ENCODE measurements around the gene ZBTB48.

ZBTB48 gene

DNA sequence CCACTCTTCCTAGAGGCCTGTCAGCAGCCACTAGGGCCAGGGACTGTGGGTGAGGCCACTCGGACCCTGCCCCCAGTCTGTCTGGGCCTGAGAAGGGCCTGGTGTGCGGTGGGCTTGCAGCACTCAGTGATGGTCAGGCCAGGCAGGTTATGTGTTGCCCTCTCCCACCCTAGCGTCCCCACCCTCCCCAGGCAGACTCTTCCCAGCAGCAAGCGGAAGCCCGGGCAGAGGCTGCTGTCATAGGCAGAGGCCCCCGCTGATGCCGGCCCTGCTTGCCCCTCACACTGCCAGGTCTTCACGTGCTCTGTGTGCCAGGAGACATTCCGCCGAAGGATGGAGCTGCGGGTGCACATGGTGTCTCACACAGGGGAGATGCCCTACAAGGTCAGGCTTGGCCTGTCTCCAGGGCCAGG lies 6.6 kb downstream of the ZBTB48 start:
- no peak for TF ChIP-seq CTCF (IDR thresholded peaks at IDR 0.05; ENCODE audit: low read length, missing control alignments)
- DNase-seq (ENCODE audit: low read depth) = no peak
- no peak overlapping the region for H3K4me3 ChIP-seq (replicated peaks; ENCODE audit: low read depth, low read length)

GRCh38 chr1:6587261-6588005 lies 7.6 kb downstream of the ZBTB48 start:
- DNase-seq (ENCODE audit: low read depth) = no peak
- TF ChIP-seq CTCF (IDR thresholded peaks at IDR 0.05; ENCODE audit: low read length, missing control alignments) = no peak
- H3K4me3 ChIP-seq (replicated peaks; ENCODE audit: low read depth, low read length) = no peak overlapping the region

DNA sequence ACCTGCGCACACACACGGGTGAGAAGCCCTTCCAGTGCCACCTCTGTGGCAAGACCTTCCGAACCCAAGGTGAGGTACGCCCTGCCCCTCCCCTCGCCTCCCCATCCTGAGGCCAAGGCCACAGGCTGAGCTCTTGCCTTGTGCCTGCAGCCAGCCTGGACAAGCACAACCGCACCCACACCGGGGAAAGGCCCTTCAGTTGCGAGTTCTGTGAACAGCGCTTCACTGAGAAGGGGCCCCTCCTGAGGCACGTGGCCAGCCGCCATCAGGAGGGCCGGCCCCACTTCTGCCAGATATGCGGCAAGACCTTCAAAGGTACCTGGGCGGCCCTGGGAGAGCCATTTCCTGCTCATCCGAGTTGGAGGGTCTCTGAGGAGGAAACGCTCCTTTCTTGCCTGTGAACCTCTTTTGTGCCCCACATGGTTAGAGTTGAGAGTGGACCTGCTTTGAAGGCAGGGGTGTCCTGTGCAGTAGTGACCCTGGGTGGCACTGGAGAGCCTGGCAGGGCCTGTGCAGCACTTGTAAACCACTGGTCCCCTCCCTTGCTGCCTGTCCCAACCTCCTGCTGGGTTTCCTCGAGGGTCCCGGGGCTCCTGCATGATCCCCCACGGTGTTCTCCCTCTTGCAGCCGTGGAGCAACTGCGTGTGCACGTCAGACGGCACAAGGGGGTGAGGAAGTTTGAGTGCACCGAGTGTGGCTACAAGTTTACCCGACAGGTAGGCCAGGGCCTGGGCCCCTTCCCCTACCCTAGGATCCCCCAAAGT lies 8.5 kb downstream of the ZBTB48 start:
- H3K4me3 ChIP-seq (replicated peaks; ENCODE audit: low read depth, low read length) = no peak overlapping the region
- no peak for DNase-seq (ENCODE audit: low read depth)
- TF ChIP-seq CTCF (IDR thresholded peaks at IDR 0.05; ENCODE audit: low read length, missing control alignments) = no peak

DNA sequence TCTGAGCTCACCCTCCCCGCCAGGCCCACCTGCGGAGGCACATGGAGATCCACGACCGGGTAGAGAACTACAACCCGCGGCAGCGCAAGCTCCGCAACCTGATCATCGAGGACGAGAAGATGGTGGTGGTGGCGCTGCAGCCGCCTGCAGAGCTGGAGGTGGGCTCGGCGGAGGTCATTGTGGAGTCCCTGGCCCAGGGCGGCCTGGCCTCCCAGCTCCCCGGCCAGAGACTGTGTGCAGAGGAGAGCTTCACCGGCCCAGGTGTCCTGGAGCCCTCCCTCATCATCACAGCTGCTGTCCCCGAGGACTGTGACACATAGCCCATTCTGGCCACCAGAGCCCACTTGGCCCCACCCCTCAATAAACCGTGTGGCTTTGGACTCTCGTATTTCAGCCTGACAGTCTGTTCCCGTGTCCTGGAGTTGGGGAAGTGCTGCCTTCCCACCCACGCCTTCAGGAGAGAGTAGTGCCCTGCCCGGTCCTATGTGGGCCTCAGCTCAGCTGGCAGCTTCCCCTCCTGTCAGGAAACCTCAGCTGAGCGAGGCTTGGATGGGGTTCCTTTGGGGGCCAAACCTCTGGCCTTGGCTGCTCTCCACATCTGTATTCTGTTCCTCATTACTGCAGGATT lies 9.2 kb downstream of the ZBTB48 start:
- TF ChIP-seq CTCF (IDR thresholded peaks at IDR 0.05; ENCODE audit: low read length, missing control alignments) = no peak
- no peak overlapping the region for H3K4me3 ChIP-seq (replicated peaks; ENCODE audit: low read depth, low read length)
- DNase-seq (ENCODE audit: low read depth) = no peak

DNA sequence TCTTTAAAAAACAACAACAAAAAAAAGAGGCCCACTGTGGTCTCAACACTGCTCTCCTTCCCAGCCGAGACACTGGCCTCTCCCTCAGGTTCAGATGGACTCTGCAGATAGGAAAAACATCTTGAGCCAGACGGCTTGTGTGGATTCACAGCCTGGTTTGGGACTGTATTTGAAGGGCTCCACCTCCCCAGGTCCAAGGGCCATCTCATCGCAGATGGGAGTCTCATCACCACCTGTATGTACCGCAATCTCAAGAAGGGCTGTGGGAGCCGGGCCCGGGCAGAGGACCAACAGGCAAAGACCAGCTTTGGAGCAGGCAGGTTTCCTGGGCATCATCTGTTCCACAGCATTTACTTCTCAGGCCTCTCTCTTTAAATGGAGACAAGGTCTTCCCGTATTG lies 10.3 kb downstream of the ZBTB48 start:
- H3K4me3 ChIP-seq (replicated peaks; ENCODE audit: low read depth, low read length) = no peak overlapping the region
- TF ChIP-seq CTCF (IDR thresholded peaks at IDR 0.05; ENCODE audit: low read length, missing control alignments) = no peak
- DNase-seq (ENCODE audit: low read depth) = no peak

GRCh38 chr1:6591222-6591621 lies 11.4 kb downstream of the ZBTB48 start:
- DNase-seq (ENCODE audit: low read depth) = no peak
- no peak overlapping the region for H3K4me3 ChIP-seq (replicated peaks; ENCODE audit: low read depth, low read length)

More at GRCh38 chr1:6591222-6591621, 11.4 kb downstream of the ZBTB48 start:
- no peak for TF ChIP-seq CTCF (IDR thresholded peaks at IDR 0.05; ENCODE audit: low read length, missing control alignments)

Measured in fibroblast of pulmonary artery (primary cell).